Pulmonary artery endothelial cell (primary cell): ENCODE measurements around the gene ADGRG2. TPM values are rescaled to one million over a fixed set of nuclear protein-coding genes. Genes with fewer than 3 reads are reported as not detected.

ENCODE experiments used
- DNase-seq: peaks from one replicate; pipeline ENCODE4 v3.0.0-alpha.2; 2011; ENCODE audit warnings: low read depth, low spot score
- total RNA-seq: library from RNA; depleted of rRNA; stranded (reverse); fragments of >200 nt; gene quantifications from 2 replicates; pipeline ENCODE4 v1.2.3, GENCODE V29; 2014

The ADGRG2 gene, protein sequence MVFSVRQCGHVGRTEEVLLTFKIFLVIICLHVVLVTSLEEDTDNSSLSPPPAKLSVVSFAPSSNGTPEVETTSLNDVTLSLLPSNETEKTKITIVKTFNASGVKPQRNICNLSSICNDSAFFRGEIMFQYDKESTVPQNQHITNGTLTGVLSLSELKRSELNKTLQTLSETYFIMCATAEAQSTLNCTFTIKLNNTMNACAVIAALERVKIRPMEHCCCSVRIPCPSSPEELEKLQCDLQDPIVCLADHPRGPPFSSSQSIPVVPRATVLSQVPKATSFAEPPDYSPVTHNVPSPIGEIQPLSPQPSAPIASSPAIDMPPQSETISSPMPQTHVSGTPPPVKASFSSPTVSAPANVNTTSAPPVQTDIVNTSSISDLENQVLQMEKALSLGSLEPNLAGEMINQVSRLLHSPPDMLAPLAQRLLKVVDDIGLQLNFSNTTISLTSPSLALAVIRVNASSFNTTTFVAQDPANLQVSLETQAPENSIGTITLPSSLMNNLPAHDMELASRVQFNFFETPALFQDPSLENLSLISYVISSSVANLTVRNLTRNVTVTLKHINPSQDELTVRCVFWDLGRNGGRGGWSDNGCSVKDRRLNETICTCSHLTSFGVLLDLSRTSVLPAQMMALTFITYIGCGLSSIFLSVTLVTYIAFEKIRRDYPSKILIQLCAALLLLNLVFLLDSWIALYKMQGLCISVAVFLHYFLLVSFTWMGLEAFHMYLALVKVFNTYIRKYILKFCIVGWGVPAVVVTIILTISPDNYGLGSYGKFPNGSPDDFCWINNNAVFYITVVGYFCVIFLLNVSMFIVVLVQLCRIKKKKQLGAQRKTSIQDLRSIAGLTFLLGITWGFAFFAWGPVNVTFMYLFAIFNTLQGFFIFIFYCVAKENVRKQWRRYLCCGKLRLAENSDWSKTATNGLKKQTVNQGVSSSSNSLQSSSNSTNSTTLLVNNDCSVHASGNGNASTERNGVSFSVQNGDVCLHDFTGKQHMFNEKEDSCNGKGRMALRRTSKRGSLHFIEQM
- total RNA-seq = 0.04 TPM in 1 of 2 replicates, not detected in the other

DNA sequence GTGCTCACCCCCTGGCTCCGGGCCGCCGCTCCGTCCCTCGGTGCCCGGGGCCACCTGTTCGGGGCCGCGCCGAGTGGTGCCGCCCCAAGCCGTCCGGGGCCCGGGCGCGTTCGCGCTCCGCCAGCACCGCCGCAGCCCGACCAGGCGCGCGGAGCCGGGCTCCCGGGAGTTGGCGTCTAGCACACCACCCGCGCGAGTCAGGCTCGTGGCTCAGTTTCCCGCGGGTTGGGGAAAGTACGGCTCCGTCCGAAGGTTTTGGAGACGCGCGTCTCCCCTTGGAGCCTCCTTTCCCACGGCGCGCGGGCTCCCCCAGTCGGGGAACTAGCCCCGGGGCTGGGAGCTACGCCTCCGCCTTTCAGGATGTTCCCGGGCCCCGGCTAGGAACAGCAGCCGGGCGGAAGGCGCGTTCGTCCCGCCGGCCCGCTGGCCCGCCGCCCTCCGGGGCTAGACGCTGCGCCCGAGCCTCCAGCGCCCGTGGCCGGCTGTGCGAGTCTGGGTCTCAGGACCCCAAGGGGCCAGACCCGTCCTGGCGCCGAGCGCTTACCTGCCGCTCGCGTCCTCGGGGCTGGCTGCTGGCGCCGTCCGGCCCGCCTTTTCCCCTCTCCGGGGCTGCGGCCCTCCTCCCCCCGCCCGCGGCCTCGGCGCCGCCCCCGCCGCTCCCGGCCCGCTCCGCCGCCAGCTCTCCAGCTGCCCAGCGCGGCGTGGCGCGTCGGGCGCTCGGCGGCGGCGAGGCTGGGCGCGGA is at the start of gene ADGRG2:
TSS of gene ADGRG2 (minus strand) at position 571 of the 743 bp plus-strand sequence. CDS start 53,634 bp downstream, outside the sequence.
- DNase-seq = no peak

DNA sequence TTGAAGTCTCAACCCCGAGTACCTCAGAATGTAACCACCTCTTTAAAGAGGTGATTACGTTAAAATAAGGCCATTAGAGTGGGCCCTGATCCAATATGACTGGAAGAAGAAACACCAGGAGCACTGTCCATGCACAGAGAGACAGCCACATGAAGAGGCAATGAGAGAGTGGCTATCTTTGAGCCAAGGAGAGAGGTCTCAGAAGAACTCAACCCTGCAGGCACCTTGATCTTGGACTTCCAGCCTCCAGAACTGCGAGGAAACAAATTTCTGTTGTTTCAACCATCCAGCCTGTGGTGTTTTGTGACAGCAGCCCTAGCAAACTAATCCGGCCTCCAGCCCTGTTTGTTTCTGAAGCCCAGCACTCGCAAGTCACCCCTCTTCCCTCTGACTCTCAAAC is 46.3 kb upstream of the ADGRG2 start:
- no peak for DNase-seq

DNA sequence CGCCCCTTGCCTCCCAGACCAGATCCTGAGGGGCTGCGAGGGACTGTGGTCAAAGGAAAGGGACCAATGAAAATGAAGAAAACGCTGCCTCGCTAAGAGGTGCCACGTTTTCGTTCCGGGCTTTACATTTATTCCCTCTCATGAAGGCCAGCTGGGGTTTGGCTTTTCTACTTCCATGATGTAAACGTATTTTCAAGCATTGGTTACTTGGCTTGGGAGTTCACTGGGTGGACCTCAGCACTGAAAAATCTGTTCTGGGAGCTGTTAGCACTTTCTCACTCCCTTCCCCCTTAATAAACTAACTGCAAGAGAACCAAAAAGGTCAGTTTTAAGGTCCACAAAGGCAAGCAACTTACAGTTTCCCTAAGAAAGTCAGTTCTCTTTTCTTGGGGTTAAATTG is 40.6 kb upstream of the ADGRG2 start:
- DNase-seq = no peak

DNA sequence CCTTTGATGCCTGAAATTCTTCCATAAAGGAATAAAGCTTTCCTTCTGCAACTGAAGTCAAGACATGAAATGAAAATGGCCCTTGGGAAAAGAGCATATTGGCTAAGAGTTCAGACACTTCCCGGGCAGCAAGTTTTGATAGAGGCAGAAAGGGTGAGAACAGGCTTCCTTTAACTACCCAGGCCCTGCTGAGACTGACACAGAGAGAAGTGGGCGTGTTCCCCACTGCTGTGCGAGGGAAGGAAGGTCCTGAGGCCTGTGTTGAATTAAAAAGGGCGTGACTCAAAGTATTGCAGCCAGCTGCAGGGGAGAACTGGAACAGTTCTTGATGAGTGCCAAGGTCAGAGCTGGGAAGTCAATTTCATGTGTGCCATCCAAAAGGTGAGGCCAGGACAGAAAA is 33.9 kb upstream of the ADGRG2 start:
- DNase-seq = no peak

DNA sequence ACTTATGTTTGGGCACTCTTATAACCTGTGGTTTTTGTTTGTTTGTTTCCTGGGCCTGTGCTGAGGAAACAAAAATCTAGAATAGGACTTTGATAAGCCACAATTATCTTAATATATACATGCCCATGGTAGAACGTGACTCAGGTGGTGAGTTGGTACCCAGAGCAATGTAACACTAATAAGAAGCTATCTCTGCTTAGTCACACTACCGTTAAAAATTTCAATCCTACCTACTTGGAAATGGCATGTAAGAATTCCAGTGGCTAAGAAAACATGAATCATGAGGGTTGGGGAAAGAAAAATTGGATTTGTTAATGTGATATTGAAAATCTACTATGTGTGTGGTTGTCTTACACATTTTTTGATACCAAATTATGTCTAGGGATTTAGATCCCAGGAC is 30.5 kb upstream of the ADGRG2 start:
- DNase-seq = no peak

DNA sequence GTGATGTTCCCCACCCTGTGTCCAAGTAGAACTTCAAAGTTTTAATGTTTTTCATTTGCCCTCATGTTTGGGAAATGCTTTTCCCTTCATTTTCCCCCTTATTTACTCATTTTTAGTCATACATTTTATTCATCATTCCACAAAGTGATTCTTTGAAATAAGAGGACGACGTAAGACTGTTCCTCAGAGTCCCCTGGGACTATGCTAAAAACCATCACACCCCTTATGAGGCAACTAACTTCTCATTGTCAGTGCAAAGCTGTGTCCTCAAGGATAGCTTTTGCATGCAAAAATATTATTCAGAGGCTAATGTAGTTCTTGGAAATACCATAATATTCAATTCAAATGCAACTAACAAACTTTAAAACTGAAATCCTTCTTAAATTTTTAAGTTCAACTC is 14.8 kb upstream of the ADGRG2 start:
- DNase-seq = no peak

DNA sequence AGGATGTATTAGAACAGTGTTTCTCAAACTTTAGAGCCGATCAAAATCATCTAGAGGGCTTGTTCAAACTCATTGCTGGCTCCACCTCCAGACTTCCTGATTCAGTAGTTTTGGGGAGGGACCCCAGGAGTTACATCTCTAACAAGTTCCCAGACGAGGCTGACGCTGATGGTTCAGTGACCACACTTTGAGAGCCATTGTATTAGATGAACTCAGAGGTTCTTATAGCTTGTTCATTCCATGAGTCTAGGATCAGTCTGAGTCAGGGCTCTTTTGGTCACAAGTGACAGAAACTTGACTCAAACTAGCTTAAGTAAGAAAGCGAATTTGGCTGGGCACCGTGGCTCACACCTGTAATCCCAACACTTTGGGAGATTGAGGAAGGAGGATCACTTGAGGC is 11.5 kb upstream of the ADGRG2 start:
- no peak for DNase-seq

DNA sequence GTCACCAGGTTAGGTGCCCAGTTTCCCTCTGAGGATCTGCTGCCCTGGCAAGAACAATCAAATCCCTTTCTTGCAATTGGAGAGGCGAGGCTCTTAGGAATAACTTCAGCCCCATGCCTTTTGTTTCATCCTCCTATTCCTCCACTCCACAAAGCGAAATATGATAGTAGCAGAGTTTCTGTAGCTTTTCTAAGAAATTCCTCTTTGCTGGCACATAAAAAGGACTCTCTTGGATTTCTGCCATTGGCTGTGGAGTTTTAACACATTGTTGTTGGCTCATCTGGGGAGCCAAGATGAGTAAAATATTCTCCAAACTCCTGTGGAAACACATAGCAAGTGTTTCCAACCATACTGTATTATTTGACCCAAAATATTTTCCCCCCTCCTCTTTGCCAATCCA is 11.0 kb upstream of the ADGRG2 start:
- no peak for DNase-seq

DNA sequence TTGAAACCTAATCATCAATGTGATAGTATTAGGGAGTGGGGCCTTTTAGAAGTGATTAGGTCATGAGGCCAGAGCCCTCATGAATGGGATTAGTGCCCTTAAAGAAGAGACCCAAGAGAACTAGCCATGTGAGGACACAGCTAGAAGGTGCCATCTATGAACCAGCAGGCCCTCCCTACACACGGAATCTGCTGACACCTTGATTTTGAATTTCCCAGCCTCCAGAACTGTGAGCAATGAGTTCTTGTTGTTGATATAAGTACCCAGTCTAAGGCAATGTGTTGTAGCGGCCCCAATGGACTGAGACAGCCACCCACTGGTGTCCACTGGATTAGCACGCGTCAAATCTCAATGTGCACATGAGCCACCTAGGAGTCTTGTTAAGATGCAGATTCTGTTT is 8.4 kb upstream of the ADGRG2 start:
- no peak for DNase-seq

DNA sequence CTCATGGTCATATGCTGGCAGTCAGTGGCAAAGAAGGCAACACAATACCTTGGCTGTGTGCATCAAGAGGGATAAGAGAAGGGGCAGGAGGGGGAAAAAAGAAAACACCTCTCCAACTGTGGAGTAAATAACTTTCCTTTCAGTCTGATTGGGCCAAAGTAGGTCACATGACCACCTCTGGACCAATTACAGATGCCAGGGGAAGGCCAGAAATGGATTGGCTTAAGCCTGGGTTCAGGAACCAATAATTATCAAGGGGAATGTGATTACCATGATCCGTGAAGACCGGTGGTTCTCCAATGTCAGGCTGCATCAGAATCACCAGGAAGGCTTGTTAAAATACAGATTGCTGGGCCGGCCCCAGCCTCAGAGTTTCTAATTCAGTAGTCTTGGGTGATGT is 7.4 kb upstream of the ADGRG2 start:
- no peak for DNase-seq

DNA sequence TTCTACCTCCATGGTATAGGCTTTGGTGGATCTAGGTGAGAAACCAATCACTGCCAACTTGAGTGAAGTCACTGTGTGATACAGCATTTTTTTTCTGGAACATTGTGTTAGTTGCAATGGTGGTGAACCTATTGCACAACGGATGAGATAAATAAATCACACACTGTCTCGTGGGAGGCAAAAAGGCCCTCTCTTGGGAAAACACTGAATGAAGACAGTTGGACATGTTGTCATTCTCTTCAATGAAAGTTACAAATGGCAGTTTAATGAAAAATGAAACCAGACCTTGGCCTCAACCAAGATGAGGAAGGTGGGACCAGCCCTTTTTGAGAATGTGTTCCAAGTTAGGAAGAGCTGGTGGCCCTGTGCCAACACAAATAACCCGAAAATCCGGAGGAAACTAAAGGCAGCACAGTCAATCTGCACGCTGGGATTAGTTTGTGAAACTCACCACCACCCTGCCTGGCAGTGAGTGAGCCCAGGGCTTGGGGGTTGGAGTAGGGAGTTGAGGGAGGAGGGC is 5.4 kb upstream of the ADGRG2 start:
- DNase-seq = no peak

DNA sequence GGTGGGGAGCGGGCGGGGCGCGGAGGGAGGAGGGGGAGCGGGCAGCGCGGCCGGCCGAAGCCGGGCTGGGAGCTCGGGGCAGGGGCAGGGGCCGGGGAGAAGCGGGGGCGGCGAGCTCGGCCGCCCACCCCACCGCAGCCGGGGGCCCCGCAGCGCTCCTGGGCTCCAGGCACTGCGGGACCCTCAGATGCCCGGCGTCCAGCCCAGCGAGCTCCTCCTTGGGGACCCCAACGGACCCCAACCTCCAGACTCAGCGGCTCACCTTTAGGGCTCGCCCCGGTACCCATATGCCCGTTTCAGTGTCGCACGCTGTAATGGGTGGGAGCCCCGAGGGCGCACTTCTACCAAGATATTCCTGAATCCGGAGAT is 357 bp upstream of the ADGRG2 start:
- no peak for DNase-seq

DNA sequence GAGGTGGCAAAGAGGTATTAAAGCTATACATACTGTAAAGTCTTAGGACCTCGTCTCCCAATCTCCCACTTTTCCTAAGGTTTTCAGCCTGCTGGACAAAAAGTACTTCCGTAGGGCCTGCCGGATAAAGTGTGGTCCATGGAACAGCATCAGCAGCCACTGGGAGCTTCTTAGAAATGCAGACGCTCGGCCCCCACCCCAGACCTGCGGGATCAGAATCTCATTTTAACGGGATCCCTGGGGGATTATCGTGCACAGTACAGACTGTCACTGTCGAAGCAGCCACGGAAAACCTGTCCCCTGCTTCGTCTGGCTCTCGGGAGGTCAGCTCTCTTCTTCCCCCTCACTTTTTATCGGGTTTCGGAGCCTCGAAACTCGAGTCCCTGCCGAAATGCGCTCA is 802 bp downstream of the ADGRG2 start:
- no peak for DNase-seq

DNA sequence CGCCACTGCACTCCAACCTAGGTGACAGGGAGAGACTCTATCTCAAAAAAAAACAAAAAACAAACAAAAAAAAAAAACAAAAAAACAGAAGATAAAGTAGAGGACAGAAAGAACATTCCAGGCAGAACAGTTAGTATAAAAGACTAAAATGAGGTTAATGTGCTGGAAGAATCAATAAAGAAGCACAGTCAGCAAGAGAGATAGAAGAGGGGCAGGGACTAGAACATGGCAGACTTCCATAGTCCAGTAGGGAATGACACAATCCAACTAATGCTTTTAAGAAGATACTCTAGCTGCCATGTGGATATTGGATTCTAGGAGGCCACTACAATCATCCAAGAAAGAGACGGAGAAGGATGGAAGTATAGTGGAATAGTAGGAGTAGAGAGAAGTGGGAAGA is 11.6 kb downstream of the ADGRG2 start:
- no peak for DNase-seq

DNA sequence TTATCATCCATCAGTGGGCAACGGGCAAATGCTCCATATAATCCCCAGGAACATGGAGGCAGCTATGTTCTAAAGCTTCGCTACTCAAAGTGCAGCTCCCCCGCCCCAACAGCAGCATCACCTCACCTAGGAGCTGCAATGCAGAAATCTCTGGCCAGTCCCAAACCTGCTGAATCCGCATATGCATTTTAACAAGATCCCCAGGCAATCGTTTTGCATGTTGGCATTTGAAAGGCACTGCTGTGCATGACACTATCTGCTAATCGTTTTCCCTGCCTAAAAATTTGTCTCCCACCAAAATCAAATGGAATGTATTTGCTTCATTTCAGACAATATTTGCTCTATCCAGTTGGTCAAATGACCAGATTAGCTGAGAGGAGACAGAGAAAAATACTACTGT is 15.2 kb downstream of the ADGRG2 start:
- no peak for DNase-seq

DNA sequence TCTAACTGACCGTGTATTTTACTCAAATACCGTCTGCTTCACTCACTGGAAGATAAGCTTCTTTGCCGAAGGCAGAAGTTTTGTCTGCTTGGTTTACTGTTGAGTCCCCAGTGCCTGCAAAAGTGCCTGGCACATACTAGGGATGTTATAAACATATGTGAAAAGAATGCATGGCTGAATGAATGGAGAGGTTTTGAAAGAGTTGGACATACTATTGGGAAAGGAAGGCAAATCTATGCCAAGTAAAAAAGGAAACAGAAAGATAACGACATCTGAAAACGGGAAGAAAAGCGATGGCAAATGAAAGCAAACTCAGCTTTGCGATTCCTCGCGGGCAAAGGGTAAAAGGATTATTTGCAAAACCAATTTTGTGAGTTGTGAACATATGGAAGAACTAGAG is 21.7 kb downstream of the ADGRG2 start:
- DNase-seq = no peak

DNA sequence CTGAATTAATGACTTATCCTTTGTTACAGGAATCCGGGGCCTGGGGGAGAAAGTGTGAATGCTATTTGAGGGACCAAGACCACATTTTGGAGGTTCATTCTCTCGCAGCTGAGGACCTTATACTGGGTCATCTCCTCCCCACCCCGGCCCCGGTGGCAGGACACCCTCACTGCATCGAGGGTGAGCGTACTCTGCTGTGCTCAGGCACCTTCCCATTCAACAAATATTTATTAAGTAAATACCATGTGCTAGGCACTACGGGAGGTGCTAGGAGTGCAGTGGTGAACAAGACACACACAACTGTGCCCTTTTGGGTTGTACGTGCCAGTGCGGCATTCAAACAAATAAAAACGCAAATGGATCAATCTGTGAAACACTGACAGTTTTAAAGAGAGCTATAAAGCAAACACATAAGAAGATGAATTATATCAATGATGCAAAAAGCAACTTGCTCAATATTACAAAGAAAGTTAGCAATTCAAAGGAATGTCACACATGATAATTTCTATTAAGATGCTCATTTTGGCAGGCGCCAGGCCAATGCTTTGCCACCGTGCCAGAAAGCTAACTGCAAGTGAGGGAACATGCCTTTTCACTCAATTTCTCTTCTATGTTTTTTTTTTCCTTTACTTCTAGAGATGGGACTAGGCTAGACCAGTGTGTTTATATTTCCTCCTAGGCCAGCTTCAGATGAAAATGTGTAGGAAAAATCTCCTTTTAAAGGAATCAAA is 24.6 kb downstream of the ADGRG2 start:
- DNase-seq = no peak

DNA sequence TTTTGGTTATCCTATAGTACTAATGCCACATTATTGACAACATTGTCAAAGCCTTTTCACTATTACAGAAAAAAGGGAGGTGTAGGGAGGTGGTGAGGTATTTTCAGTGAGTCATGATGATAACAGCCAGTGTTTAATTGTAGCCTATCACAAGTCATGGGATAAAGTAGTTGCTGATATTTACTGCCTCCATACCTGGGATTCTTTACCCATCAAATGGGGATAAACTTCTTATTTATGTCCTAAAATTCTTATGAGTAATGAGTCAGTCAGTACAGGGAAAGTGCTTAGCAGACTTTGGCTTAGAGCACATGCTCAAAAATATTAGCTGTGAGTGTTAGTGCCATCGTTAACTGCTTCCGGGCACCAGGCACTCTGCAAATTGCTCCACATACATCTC is 25.7 kb downstream of the ADGRG2 start:
- DNase-seq = no peak

DNA sequence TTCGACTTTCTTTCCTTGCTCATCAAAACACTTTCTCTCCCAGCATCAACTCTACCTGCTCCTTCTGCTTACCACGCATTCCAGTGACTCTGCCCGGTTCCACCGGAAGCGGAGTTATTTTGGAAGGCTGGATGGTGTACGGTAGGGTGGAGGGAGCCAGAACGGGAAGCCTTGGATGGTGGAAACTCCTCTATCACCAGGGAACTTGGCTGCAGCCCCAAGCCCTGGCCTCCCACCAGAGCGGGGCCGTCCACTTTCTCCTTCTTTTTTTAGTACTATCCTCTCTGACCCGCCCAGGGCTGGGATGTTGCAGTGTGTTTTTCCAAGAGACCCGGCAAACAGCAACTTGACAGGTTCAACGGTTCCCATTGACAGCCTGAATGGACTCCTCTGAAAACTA is 27.6 kb downstream of the ADGRG2 start:
- no peak for DNase-seq

DNA sequence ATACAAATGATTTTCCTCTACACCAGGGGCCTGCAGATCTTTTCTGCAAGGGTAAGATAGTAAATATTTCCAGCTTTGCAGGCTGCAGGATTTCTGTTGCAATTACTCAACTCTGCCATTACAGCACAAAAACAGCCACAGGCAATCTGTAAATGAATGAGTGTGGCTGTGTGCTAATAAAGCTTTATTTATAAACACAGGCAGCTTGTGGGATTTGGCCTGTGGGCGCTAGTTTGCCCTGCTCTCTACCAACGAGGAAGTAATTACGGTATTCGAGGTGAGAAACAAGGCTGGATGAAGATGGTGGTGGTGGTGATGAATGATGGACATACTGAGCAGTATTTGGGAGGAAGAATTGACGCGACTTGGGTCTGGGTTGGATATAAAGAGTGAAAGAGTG is 30.7 kb downstream of the ADGRG2 start:
- no peak for DNase-seq

DNA sequence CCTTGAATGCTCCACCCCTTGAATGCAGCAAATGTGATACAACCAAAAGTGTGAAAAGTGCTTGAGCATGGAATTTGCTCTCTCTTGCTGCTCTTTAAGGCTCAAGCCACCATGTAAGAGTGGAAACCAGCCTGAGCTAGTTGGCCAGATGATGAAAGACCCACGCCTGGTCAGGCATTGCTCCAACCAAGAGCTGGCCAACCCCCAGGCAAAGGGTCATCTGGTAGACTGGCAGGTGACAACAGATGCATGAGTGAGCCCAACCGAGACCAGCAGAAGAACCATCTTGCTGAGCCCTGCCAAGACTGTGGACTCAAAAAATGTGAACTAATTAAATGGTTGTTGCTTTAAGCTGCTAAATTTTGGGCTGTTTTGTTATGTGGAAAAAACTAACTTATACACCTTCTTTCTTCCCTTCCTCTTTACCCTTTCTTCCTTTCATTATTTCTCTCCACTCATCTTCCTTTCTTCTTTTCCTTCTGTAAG is 32.7 kb downstream of the ADGRG2 start:
- DNase-seq = no peak
